ENCODE data around the gene SLC25A24. TPM values are rescaled to one million over a fixed set of nuclear protein-coding genes. Genes with fewer than 3 reads are reported as not detected.
"Not testable (repeated sequence)": the region's sequence is repeated elsewhere in the genome, so short reads cannot be mapped to it uniquely, and the experiment has no call there.

SLC25A24 gene
- total RNA-seq, 6 experiments from 2014 or later: 1.1 to 3.9 (median 2.5) TPM

GRCh38 chr1:108208724-108209446 lies 8.7 kb upstream of the SLC25A24 start:
- Histone ChIP-seq H3K36me3 (no peaks in the 10 kb centered on the region), H3K27ac (no peak overlapping the region), H3K9me3 (no peaks in the 10 kb centered on the region), H3K4me3 (no peak overlapping the region), H3K27me3 (no peaks in the 10 kb centered on the region), H3K4me1 (no peaks in the 10 kb centered on the region)
- intact Hi-C loops (cut with DNase I): no loop called here
- WGBS (ENCODE audit: insufficient coverage, low coverage, low lambda C conversion rate, missing lambda C conversion rate): 47% methylated on average over 3 of the region's 11 CpGs
- DNase-seq (no peak), ATAC-seq (no peak)
- no peak for TF ChIP-seq POLR2A (IDR thresholded peaks at IDR 0.05)
- TF ChIP-seq CTCF (IDR thresholded peaks at IDR 0.05): no peak

- WGBS (ENCODE audit: insufficient coverage, low coverage, low lambda C conversion rate, missing lambda C conversion rate): 66% methylated on average over 3 of the region's 3 CpGs
- H3K4me1 ChIP-seq; intact Hi-C loops (cut with DNase I): not testable (repeated sequence)
Observed at GRCh38 chr1:108203582-108203981, 3.4 kb upstream of the SLC25A24 start.

GRCh38 chr1:108201687-108202086 lies 1.5 kb upstream of the SLC25A24 start:
- 67% methylated on average over 5 of the region's 5 CpGs for WGBS (ENCODE audit: insufficient coverage, low coverage, low lambda C conversion rate, missing lambda C conversion rate)
- DNase-seq (no peak), ATAC-seq (no peak)
- Histone ChIP-seq H3K27me3 (no peaks in the 10 kb centered on the region), H3K4me3 (no peak overlapping the region), H3K9me3 (no peaks in the 10 kb centered on the region), H3K4me1 (peaks cover 0 to 7% (median 0%) of the 10 kb centered on the region in 4 donors), H3K27ac (no peak overlapping the region), H3K36me3 (no peaks in the 10 kb centered on the region)
- no peak for TF ChIP-seq POLR2A (IDR thresholded peaks at IDR 0.05)
- no peak for TF ChIP-seq CTCF (IDR thresholded peaks at IDR 0.05)
- intact Hi-C loops (cut with DNase I): no loop called here

More at GRCh38 chr1:108203582-108203981, 3.4 kb upstream of the SLC25A24 start:
- not testable (repeated sequence) for H3K36me3 ChIP-seq, H3K27me3 ChIP-seq, DNase-seq, H3K27ac ChIP-seq, ATAC-seq, H3K9me3 ChIP-seq, H3K4me3 ChIP-seq

- no peaks in the 10 kb centered on the region for H3K9me3 ChIP-seq
- H3K4me1 ChIP-seq: peaks cover 0 to 7% (median 0%) of the 10 kb centered on the region in 4 donors
- peak overlapping the region; percentile 29 to 70 (median 61) for H3K27ac ChIP-seq
- no peaks in the 10 kb centered on the region for H3K27me3 ChIP-seq
- intact Hi-C loops (cut with DNase I): no loop called here
- ATAC-seq (peak; percentile 26 to 36 (median 33)), DNase-seq (no peak)
- 7% methylated on average over 10 of the region's 10 CpGs for WGBS (ENCODE audit: insufficient coverage, low coverage, low lambda C conversion rate, missing lambda C conversion rate)
- H3K36me3 ChIP-seq: no peaks in the 10 kb centered on the region
- H3K4me3 ChIP-seq: peak overlapping the region; percentile 58 to 65 (median 58)
- TF ChIP-seq POLR2A (IDR thresholded peaks at IDR 0.05) (no peak), CTCF (IDR thresholded peaks at IDR 0.05) (peak in 1 of 4 donors; percentile 6)
Observed at GRCh38 chr1:108200687-108201051, 526 bp upstream of the SLC25A24 start.

- intact Hi-C loops (cut with DNase I): no loop called here
- peak overlapping the region; percentile 58 to 65 (median 58) for H3K4me3 ChIP-seq
- no peaks in the 10 kb centered on the region for H3K9me3 ChIP-seq
- DNase-seq: no peak
- H3K36me3 ChIP-seq: no peaks in the 10 kb centered on the region
- H3K4me1 ChIP-seq: peaks cover 0 to 7% (median 0%) of the 10 kb centered on the region in 4 donors
- no peaks in the 10 kb centered on the region for H3K27me3 ChIP-seq
- WGBS (ENCODE audit: insufficient coverage, low coverage, low lambda C conversion rate, missing lambda C conversion rate): 12% methylated on average over 9 of the region's 9 CpGs
- H3K27ac ChIP-seq: peak overlapping the region; percentile 29 to 86 (median 61)
- ATAC-seq: peak; percentile 7 to 22 (median 14)
- TF ChIP-seq CTCF (IDR thresholded peaks at IDR 0.05) (no peak), POLR2A (IDR thresholded peaks at IDR 0.05) (no peak)
Observed at GRCh38 chr1:108199201-108199691, 897 bp downstream of the SLC25A24 start.

Measured in right lobe of liver (tissue), 6 donors.